NCI-H446 (cell line): ENCODE data around the gene PRSS8.

ENCODE experiments used
- DNase-seq, 2 experiments: peaks; one replicate each; lab custom pipeline; 2025; lab: John Stamatoyannopoulos, UW

Gene PRSS8

GRCh38 chr16:31082368-31083045 is 53.0 kb downstream of the PRSS8 start:
- DNase-seq: no peak
